GM21360 (cell line): Measurements from ENCODE around the gene MOSPD3.
"Not testable (repeated sequence)": the region's sequence is repeated elsewhere in the genome, so short reads cannot be mapped to it uniquely, and the experiment has no call there.

ENCODE experiments used
- ATAC-seq: cut with Tn5 transposase; IDR thresholded peaks from one replicate; pipeline ENCODE4 v1.9.1; 2021; ENCODE audit warnings: mild to moderate bottlenecking, moderate library complexity; ENCODE audit not compliant: unreplicated experiment

The MOSPD3 gene, protein sequence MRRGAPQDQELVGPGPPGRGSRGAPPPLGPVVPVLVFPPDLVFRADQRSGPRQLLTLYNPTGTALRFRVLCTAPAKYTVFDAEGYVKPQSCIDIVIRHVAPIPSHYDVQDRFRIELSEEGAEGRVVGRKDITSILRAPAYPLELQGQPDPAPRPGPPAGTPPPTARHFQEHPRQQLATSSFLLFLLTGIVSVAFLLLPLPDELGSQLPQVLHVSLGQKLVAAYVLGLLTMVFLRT

GRCh38 chr7:100611983-100612729 lies at the start of gene MOSPD3:
MOSPD3 (plus strand) TSS chr7:100612540; CDS start chr7:100612792, 252 bp downstream.
- peak; percentile 88 for ATAC-seq

DNA sequence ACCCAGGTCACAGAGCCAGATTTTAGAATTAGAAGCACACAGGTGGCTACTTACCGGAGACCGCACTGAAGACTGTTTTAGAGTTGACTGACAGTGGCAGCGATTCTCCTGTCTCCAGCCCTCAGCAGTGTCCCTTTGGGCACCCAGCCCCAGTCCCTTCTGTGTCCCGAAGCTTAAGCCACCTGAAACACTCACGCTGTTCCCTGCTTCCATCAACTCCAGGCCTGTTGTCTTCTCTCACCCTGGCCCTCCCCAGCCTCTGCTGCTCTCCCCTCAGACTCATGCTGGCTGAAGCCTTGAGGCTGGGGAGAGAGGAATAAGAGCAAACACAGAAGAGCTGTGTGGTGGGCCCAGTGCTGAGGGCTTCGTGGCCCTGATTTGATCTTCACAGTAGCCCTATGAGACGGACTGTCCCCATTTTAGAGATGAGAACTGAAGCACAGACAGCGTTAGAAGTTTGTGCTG lies 49.2 kb upstream of the MOSPD3 start:
- no peak for ATAC-seq

DNA sequence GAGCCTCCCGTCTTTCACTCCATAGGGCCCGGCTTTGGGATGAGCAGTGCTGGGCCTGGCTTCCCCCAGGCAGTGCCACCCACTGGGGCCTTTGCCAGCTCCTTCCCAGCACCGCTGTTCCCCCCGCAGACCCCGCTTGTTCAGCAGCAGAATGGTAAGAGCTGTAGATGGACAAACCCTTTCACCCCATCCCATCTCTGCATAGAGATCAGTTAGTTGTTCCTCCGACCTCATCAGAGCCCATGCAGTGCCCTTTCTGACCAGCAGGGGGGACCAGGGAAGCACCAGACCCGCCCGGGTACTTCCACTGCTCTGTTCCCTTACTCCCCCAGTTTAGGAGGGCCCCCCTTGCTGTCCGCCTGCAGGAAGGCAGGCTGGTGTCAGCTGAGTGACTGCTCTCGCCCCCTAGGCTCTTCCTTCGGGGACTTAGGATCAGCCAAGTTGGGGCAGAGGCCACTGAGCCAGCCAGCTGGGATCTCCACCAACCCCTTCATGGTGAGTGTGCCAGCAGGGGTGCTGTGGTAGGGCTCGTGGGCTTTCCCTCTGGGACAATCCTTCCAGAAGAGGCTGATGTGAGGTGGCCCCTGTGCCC lies 48.4 kb upstream of the MOSPD3 start:
- ATAC-seq, result no peak

DNA sequence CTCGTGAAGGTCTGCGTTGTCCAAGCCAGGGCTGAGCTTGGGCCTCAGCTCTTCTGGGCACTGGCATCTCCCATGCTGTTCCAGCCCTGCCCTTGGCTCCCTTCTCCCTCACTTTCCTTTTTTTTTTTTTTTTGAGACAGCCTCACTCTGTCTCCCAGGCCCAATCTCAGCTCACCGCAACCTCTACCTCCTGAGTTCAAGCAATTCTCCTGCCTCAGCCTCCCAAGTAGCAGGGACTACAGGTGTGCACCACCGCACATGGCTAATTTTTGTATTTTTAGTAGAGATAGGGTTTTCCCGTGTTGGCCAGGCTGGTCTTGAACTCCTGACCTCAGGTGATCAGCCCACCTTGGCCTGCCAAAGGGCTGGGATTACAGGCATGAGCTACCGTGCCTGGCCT lies 47.9 kb upstream of the MOSPD3 start:
- not testable (repeated sequence) for ATAC-seq

GRCh38 chr7:100565133-100565571 lies 47.2 kb upstream of the MOSPD3 start:
- no peak for ATAC-seq

DNA sequence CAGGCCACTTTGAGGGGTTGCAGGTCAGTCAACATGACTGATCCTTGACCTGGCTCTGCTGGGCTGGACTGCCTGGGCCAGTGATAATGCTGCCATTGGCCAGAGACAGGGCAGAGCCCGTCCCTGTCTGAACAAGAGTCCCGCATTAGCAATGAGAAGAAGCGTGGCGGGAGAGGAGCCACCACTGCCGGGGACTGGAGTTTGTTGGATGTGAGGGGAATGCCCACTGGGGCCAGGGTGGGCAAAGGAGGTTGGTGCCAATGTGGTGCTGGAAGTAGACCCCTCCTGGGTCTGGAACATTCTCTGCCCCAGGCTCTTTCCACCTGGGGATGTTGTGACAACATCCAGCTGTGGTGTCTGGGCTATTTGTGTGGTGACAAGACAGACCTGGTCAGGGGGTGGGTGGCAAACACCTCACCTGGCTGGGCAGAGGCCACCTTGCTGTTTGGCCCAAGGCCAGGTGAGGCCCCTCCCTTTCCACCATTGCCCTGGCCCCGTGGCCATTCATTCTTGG lies 46.3 kb upstream of the MOSPD3 start:
- no peak for ATAC-seq

DNA sequence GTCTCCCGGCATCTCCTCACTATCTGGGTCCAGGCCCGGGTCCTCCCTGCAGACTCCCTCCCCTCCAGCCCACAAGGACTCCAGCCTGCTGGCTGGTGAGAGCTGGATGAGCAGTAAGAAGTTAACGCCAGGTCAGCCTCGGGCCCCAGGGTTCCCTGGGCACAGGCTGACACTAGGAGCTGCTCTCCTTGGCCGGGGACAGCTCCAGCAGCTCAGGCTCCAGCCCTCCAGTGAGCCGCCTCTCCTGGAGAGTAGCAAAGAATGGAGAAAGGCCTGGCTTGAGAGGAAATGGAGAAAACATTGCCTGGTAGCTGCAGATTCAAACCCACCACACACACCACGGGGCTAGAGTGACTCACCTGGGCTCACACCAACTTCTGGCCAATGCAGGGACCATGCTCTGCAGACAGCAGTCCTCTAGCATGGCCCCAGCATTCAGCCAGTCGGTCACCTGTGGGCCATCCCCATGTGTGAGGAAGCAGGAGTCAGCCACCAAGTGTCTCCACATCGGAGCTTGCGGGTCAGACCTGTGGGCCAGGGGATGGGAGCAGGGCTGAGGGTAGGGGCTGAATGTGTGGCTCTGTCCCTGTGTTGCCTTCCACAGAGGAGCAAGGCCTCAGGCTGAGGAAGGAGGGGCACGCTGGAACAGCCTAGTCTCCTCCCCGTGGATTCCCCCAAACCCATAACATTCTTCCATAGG lies 45.2 kb upstream of the MOSPD3 start:
- ATAC-seq, result no peak

DNA sequence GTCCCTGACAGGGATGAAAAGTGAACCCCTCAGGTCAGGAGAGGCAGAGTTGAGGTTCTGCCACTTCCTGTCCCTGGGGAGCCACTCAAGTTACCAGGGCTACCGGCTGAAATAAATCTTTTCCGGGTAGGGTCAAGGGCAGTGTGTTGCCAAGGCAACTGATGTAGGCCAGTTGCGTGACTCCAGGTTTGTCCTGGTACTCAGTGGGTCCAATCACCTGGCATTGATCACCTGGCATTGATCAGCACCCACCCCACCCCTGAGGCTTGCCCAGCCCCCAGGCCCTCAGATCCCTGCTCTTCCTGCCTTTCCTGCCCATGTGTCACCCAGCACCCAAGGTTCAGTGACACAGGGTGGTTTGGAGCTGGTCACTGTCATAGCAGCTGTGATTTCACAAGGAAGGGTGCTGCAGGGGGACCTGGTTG lies 44.6 kb upstream of the MOSPD3 start:
- ATAC-seq, result no peak

DNA sequence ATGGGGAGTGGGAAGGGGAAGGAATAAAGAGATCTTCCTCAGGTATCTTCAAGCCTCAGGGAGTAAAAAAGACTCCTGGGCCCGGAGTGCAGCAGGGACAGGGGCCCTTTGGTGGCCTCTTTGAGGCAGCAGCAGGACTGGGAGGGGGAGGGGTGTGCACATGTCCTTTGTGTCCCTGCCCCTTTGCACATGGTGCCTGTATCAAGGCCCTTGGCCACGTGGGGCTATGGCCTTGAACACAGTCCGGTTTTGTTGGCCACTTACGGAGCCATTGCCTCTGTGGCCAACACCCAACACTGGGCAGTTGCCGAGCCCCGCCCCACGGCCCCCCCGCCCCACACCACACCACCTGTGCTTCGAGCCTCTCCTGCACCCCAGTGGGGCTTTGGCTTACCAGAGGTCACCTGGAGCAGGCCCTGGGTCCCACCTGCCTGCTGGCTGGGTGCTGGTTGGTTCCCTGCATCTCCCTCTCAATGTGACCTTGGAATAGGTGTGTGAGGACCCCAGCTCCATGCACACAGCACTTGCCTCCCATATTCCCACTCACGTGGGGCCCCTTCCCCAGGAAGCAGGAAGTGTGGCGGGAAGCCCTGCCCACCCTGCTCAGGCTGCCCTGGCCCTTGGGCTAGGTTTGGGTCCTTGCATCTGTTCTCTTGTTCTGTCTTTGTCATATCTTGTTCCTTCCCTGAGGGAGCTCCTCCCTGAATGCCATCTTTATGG lies 44.0 kb upstream of the MOSPD3 start:
- ATAC-seq, result no peak

DNA sequence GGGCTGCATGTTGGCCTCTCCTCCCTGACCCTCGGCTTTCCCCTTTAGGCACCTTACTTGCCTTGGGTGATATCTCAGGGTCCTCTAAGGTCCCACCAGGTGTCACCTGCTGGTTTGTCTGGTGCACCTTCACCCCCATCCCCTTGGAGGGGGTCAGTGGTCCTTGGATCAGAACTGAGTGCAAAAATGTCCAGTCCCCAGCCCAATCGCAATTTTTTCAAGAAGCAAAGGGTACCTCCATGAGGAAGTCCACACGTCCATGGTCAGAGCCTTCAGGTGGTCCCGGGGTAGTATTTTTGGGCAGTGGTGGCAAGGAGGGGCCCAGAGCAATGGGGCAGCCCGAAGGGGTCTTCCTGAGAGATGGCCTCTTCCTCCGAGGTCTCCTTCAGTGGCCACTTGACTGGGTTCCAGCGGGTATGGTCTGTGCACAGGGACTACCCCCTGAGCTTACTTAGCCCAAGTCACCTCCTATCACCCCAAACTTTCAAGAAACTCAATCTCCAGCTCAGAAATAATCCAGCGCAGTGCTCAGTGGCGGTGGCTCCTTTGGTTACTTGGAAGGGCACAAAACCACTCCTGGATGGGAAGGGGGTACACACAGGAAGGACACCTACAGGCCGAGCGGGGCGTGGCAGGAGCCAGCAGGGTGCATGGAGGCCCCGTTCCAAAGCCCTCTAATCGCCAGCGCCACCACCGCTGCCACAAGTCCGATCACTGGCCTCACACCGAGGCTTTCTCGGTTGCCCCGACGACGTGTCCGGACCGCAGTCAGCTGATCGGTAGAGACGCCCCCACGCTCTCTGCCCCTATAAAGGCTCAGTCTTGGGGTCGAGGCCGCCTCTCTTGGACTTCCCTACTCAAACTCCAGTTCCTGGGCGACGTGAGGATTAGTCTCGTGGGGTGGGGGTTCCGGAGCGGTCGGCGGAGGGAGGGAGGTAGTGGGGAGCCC lies 43.2 kb upstream of the MOSPD3 start:
- no peak for ATAC-seq

GRCh38 chr7:100570954-100571828 lies 41.1 kb upstream of the MOSPD3 start:
- ATAC-seq, result no peak

DNA sequence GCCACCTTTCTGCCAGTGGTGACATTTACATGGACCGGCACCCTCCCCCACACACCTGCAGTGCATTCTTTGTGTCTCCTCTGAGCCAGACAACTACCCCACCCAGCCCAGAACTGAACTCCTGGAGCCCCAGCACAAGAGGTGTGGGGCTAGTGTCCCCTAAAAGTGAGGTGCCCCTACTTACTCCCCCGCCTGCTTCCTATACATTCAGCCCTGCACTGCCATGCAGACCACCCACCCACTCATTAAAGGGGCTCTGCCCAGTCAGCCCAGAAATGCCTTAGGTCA lies 40.6 kb upstream of the MOSPD3 start:
- no peak for ATAC-seq

GRCh38 chr7:100572281-100572948 lies 39.9 kb upstream of the MOSPD3 start:
- no peak for ATAC-seq

DNA sequence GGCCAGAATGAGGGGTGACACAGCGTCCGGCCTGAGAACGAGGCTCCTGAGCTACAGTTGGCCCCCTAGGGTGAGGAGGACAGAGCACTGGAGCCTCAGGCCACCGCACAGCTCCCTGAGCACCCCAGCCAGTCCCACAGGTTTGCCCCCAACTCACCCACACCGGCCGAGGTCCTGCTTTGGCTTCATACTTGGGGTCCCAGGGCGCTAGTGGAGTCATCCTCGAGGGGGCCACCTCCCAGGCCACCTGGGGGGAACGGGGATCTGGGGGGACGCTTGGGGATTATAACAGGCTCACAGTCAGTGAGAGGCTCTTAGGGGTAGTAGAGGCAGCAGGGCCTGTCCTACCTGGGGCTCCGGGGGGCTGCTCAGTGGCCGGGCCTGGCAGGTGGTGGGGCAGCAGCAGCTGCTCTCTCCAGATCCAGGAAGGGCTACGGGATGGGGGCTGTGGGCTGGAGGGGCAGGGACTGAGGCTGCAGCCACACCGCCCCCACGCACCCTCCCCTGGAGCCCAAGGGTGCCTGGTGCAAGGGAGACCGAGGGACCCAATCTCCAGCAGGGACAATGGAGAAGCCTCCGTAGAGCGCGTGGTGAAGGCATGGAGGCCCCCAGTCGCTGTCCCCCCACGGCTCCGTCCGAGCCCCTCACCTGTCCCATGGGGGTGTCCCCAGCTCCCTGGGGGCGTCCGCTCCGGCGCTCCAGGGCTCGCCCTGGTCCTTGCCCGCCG lies 39.2 kb upstream of the MOSPD3 start:
- no peak for ATAC-seq

GRCh38 chr7:100573691-100574361 lies 38.5 kb upstream of the MOSPD3 start, which contains the start of gene SAP25:
SAP25 (minus strand) TSS chr7:100573900; CDS start chr7:100573742, 158 bp downstream.
- ATAC-seq, result no peak

- no peak for ATAC-seq
These were observed 37.8 kb upstream of the MOSPD3 start for GRCh38 chr7:100574362-100575205.
